Melanocyte of skin (primary cell): ENCODE measurements around the gene ZNF782. TPM values are rescaled to one million over a fixed set of nuclear protein-coding genes. Genes with fewer than 3 reads are reported as not detected.

Experiments
- total RNA-seq, 2 donors: library from RNA; depleted of rRNA; stranded (reverse); fragments of >200 nt; gene quantifications; 2 replicates each; pipeline ENCODE4 v1.2.3, GENCODE V29; 2012

The ZNF782 gene
- 1 to 10 TPM; 4.3 to 4.8 TPM for total RNA-seq

GRCh38 chr9:96853781-96854650 lies at the start of gene ZNF782:
Gene ZNF782, minus strand, starts transcription at chr9:96854514. Its CDS starts 2,553 bp downstream, at chr9:96851961.

Other genes starting within 250 kb of the ZNF782 start
- gene CDC14B, start 234.7 kb downstream of the ZNF782 start, total RNA-seq, result 10 to 100 TPM; 10.3 to 13.3 TPM
- 10 to 100 TPM; 26.6 to 27.2 TPM for gene PRXL2C, start 199.2 kb downstream of the ZNF782 start, total RNA-seq
- gene ZNF510, start 76.4 kb downstream of the ZNF782 start, total RNA-seq, result 10 to 100 TPM in 1 of 2 donors, 1 to 10 TPM in 1; 7.7 to 11.0 TPM
- gene NUTM2G, start 74.3 kb upstream of the ZNF782 start, total RNA-seq, result not detected
- 1 to 10 TPM; 5.3 to 7.2 TPM for gene CTSV, start 184.6 kb upstream of the ZNF782 start, total RNA-seq